ENCODE results near the gene FFAR1. TPM values are rescaled to one million over a fixed set of nuclear protein-coding genes. Genes with fewer than 3 reads are reported as not detected.

FFAR1 gene
- total and polyA plus RNA-seq, 10 donors = 0.16 to 0.52 (median 0.26) TPM; not detected in 3

DNA sequence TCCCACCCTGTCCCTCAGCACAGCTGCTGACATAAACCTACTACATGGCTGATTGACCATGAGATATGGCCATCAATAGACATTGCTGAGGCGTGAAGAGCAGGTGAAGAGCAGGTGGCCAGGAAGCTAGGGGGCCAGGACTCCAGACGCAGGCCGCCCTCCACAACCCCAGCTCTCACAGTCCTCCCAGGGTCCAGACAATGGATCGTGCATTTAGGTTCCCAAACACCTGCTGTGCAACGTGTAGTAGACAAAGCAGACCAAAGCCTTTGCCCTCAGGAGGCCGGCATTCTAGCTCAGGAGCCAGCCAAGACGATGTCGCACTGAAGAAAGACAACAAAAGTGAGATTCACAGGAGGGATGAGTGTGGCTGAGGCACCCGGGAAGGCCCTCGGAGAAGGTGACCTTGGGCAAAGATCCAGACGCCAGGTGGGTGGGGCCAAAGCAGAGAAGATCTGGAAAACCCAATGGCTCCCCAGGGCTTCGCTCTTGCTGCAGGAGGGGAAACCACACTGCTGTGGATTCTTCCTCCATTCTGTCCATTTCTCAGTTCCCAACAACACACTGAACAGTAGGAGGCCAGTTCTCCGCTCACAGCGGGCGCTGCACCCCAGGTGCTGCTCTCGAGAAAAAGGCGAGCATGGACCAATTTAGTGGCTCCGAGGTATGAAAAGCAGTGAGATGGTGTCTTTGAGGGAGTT, 1.4 kb downstream of the FFAR1 start:
- TF ChIP-seq POLR2AphosphoS5 (IDR thresholded peaks at IDR 0.05) (peak; percentile 59 to 73 (median 62)), POLR2A (IDR thresholded peaks at IDR 0.05) (no peak)
- peak; percentile 75 for DNase-seq
- Histone ChIP-seq H3K4me1 (peaks cover 24 to 89% (median 62%) of the 10 kb centered on the region in 6 donors), H3K27me3 (replicated peaks in 1 of 7) (peaks cover 0 to 28% (median 0%) of the 10 kb centered on the region in 7 donors), H3K9me3 (no peaks in the 10 kb centered on the region), H3K4me3 (no peak overlapping the region), H3K36me3 (peaks cover 0 to 20% (median 0%) of the 10 kb centered on the region in 6 donors), H3K27ac (peak overlapping the region in 3 of 8 donors; percentile 87 to 93 (median 88))
- intact Hi-C loops (cut with DNase I; ENCODE audit: low total_unique reads) = no loop called here
- WGBS, 5 donors = 74 to 84% (median 83%) methylated on average over 18 of the region's 18 CpGs

DNA sequence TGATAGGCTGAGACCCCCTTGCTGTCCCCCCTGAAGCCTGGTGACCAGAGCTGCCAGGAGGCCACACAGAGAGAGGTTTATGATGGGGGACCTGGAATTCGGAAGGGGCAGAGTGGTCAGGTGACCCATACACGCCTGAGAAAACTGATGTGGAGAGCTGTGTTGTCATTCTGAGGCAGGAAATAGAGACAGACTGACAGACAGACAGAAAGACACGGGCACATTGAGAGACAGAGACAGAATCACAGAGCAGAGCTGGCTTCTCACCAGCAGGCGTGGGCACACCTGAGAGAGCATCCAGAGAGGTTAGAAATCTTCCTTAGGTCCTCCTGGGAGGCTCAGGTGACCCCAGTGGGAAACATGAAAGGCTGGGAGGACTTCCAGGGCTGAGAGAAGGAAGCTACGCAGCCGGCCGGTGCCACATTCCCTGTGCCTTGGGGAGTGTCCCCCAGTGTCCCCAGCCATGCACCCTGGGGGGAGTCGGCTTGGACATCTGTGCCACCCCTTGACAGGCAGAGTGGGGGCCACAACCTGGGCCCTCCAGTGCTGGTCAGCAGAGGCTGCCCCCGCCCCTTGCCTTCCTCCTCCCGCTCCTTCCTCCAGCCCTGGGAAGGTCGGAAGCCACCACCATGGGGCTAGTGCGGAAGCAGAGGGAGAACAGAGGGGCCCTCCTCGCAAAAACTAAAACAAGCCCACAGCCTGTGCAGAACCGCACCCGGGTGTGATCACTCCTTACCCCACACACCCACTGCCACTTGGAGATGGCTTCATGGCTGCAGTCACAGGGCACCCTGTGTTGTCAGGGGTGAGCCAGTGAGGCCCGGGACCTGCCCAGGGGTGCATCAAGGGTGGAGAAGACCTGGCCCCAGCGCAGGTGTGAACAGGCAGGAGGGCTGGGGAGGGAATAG, 2.2 kb downstream of the FFAR1 start:
- peaks cover 0 to 12% (median 0%) of the 10 kb centered on the region in 6 donors for H3K36me3 ChIP-seq
- H3K27me3 ChIP-seq (replicated peaks in 1 of 7) = peaks cover 0 to 28% (median 0%) of the 10 kb centered on the region in 7 donors
- H3K9me3 ChIP-seq = no peaks in the 10 kb centered on the region
- 70 to 86% (median 78%) methylated on average over 8 to 17 of the region's 17 CpGs for WGBS, 5 donors
- peak in 1 of 3 donors; percentile 76 for TF ChIP-seq POLR2AphosphoS5 (IDR thresholded peaks at IDR 0.05)
- TF ChIP-seq, protein P1, sequence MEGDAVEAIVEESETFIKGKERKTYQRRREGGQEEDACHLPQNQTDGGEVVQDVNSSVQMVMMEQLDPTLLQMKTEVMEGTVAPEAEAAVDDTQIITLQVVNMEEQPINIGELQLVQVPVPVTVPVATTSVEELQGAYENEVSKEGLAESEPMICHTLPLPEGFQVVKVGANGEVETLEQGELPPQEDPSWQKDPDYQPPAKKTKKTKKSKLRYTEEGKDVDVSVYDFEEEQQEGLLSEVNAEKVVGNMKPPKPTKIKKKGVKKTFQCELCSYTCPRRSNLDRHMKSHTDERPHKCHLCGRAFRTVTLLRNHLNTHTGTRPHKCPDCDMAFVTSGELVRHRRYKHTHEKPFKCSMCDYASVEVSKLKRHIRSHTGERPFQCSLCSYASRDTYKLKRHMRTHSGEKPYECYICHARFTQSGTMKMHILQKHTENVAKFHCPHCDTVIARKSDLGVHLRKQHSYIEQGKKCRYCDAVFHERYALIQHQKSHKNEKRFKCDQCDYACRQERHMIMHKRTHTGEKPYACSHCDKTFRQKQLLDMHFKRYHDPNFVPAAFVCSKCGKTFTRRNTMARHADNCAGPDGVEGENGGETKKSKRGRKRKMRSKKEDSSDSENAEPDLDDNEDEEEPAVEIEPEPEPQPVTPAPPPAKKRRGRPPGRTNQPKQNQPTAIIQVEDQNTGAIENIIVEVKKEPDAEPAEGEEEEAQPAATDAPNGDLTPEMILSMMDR (IDR thresholded peaks at IDR 0.05 in 8 of 11, conservative IDR thresholded peaks at IDR 0.05 in 3 of 11) = no peak
- TF ChIP-seq POLR2A (IDR thresholded peaks at IDR 0.05) = no peak
- H3K4me1 ChIP-seq = peaks cover 24 to 83% (median 55%) of the 10 kb centered on the region in 6 donors
- peak; percentile 82 for DNase-seq
- intact Hi-C loops (cut with DNase I; ENCODE audit: low total_unique reads) = loop anchor here (10.0 kb wide), 1 partner anchor 145 kb away; the partner anchor contains the start of gene KRTDAP
- no peak overlapping the region for H3K4me3 ChIP-seq
- H3K27ac ChIP-seq = peak overlapping the region in 2 of 8 donors; percentile 87 to 93

DNA sequence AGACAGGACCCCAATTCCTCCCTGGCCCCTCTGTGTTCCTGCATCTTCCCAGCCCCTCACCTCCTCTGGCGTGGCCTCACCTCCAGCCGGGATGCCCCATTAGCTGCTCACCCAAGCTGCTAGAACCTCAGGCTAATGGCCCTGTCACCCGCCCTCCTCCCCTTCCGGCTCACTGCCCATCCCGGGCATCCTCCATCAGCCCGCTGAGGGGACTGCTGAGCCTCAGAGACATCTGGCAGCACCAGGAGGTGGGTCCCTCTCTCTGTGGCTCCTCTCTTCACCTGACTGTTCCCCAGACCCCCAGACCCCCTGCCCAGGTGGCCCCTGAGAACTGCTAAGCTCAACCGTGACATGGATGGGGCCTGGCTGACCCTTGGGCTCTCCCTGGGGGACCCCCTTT, 2.9 kb downstream of the FFAR1 start:
- Histone ChIP-seq H3K4me3 (no peak overlapping the region), H3K36me3 (peaks cover 0 to 8% (median 0%) of the 10 kb centered on the region in 6 donors), H3K9me3 (no peaks in the 10 kb centered on the region), H3K27ac (no peak overlapping the region), H3K4me1 (peaks cover 24 to 76% (median 49%) of the 10 kb centered on the region in 6 donors), H3K27me3 (replicated peaks in 1 of 7) (peaks cover 0 to 26% (median 0%) of the 10 kb centered on the region in 7 donors)
- no peak for TF ChIP-seq POLR2A (IDR thresholded peaks at IDR 0.05)
- TF ChIP-seq, protein P1 (IDR thresholded peaks at IDR 0.05 in 8 of 11, conservative IDR thresholded peaks at IDR 0.05 in 3 of 11) = no peak
- no peak for TF ChIP-seq POLR2AphosphoS5 (IDR thresholded peaks at IDR 0.05)
- WGBS, 5 donors = 79 to 92% (median 84%) methylated on average over 7 of the region's 7 CpGs
- peak; percentile 78 for DNase-seq
- intact Hi-C loops (cut with DNase I; ENCODE audit: low total_unique reads) = loop anchor here (10.0 kb wide), 1 partner anchor 144 kb away; the partner anchor contains the start of gene KRTDAP

DNA sequence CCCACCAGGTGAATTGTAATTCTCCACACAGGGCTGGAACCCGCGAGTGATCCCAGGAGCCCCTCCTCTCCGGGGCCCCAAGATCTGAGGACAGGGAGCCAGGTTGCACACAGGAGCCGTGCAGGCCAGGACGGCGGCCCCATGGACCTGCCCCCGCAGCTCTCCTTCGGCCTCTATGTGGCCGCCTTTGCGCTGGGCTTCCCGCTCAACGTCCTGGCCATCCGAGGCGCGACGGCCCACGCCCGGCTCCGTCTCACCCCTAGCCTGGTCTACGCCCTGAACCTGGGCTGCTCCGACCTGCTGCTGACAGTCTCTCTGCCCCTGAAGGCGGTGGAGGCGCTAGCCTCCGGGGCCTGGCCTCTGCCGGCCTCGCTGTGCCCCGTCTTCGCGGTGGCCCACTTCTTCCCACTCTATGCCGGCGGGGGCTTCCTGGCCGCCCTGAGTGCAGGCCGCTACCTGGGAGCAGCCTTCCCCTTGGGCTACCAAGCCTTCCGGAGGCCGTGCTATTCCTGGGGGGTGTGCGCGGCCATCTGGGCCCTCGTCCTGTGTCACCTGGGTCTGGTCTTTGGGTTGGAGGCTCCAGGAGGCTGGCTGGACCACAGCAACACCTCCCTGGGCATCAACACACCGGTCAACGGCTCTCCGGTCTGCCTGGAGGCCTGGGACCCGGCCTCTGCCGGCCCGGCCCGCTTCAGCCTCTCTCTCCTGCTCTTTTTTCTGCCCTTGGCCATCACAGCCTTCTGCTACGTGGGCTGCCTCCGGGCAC, 3.9 kb downstream of the FFAR1 start:
- DNase-seq = peak; percentile 78
- Histone ChIP-seq H3K36me3 (no peaks in the 10 kb centered on the region), H3K27me3 (replicated peaks in 1 of 7) (peaks cover 0 to 17% (median 0%) of the 10 kb centered on the region in 7 donors), H3K4me3 (no peak overlapping the region), H3K4me1 (peaks cover 19 to 66% (median 39%) of the 10 kb centered on the region in 6 donors), H3K9me3 (no peaks in the 10 kb centered on the region), H3K27ac (no peak overlapping the region)
- intact Hi-C loops (cut with DNase I; ENCODE audit: low total_unique reads) = loop anchor here (2.0 to 10.0 kb wide), 2 partner anchors 117 to 143 kb away; partner anchors contain the start of gene KRTDAP
- TF ChIP-seq POLR2A (IDR thresholded peaks at IDR 0.05) (no peak), POLR2AphosphoS5 (IDR thresholded peaks at IDR 0.05) (peak in 1 of 3 donors; percentile 38)
- WGBS, 5 donors = 93 to 97% (median 94%) methylated on average over 43 to 47 of the region's 47 CpGs

All from spleen (tissue), 11 donors.